K562 (cell line): Measurements from ENCODE around the gene MLST8. TPM values are rescaled to one million over a fixed set of nuclear protein-coding genes. Genes with fewer than 3 reads are reported as not detected.

Experiments used
- CBFB ChIP-seq: sonication (generic); formaldehyde crosslinking; IDR thresholded peaks from 2 replicates; pipeline ENCODE4 v1.4.0; 2020; ENCODE audit warnings: mild to moderate bottlenecking, missing genetic modification reagents
- CBX1 ChIP-seq: sonication (generic); IDR thresholded peaks from 2 replicates; pipeline ENCODE4 v1.6.1; 2016; ENCODE audit warnings: antibody characterized with exemption, low read depth, mild to moderate bottlenecking
- CBX8 ChIP-seq: fragments of 200-600 bp; sonication (generic); IDR thresholded peaks from 2 replicates; pipeline ENCODE4 v1.6.1; 2012; ENCODE audit warnings: borderline replicate concordance, mixed run types, low read depth, mild to moderate bottlenecking, moderate library complexity, mixed read lengths, low read length, control low read depth, inconsistent platforms; ENCODE audit not compliant: poor library complexity, severe bottlenecking; ENCODE audit errors: extremely low read depth
- CREBBP ChIP-seq: IDR thresholded peaks from one replicate; pipeline ENCODE4 v1.6.1; 2012; ENCODE audit warnings: low read depth, mild to moderate bottlenecking, control low read depth, inconsistent platforms, low read length
- ELK1 ChIP-seq: sonication (generic); formaldehyde crosslinking; IDR thresholded peaks from 2 replicates; pipeline ENCODE4 v1.8.1; 2022; ENCODE audit warnings: missing genetic modification reagents
- EP400 ChIP-seq: fragments of 450-650 bp; IDR thresholded peaks from 2 replicates; pipeline ENCODE4 v1.6.1; 2017; ENCODE audit warnings: antibody characterized with exemption, mild to moderate bottlenecking, moderate library complexity
- HDAC1 ChIP-seq, 2 experiments: fragments of 450-650 bp; IDR thresholded peaks; 2 replicates each; pipeline ENCODE4 v1.6.1; 2016 to 2017; ENCODE audit warnings: inconsistent platforms in 1 of 2, mild to moderate bottlenecking in 1 of 2, moderate library complexity in 1 of 2
- KAT7 ChIP-seq: sonication (generic); formaldehyde crosslinking; IDR thresholded peaks from 2 replicates; pipeline ENCODE4 v1.8.0; 2022; ENCODE audit warnings: missing genetic modification reagents, mild to moderate bottlenecking, borderline replicate concordance
- MAFF ChIP-seq: IDR thresholded peaks from 2 replicates; pipeline ENCODE4 v1.6.1; 2012; ENCODE audit warnings: low read length, improper control_type of control experiment
- NFXL1 ChIP-seq: fragments of 450-650 bp; formaldehyde crosslinking; IDR thresholded peaks from 2 replicates; pipeline ENCODE4 v1.4.0; 2021; ENCODE audit warnings: mild to moderate bottlenecking
- PATZ1 ChIP-seq: fragments of 250-450 bp; sonication (Bioruptor Pico); IDR thresholded peaks from 2 replicates; pipeline ENCODE4 v1.5.0; 2020; ENCODE audit warnings: mild to moderate bottlenecking, borderline replicate concordance
- PHB2 ChIP-seq: fragments of 450-650 bp; IDR thresholded peaks from 2 replicates; pipeline ENCODE4 v1.6.1; 2017; ENCODE audit warnings: low read depth
- PPARD ChIP-seq: fragments of 250-450 bp; sonication (Bioruptor Pico); IDR thresholded peaks from 2 replicates; pipeline ENCODE4 v1.8.0; 2022; ENCODE audit warnings: inconsistent platforms, mild to moderate bottlenecking, moderate library complexity
- RBM17 ChIP-seq: fragments of 200-400 bp; formaldehyde crosslinking; IDR thresholded peaks from 2 replicates; pipeline ENCODE4 v1.6.1; 2017; ENCODE audit warnings: low read depth, mild to moderate bottlenecking, low read length, borderline replicate concordance
- SNRNP70 ChIP-seq: fragments of 200-400 bp; formaldehyde crosslinking; optimal IDR thresholded peaks from 2 replicates; pipeline ENCODE3; 2017; ENCODE audit warnings: low read depth, low read length
- STAT5A ChIP-seq: IDR thresholded peaks from 2 replicates; pipeline ENCODE4 v1.6.1; 2012; ENCODE audit warnings: low read length, inconsistent platforms, borderline replicate concordance
- TCF7 ChIP-seq: sonication (generic); IDR thresholded peaks from 2 replicates; pipeline ENCODE4 v1.6.1; 2016; ENCODE audit warnings: antibody characterized with exemption, borderline replicate concordance
- XRCC3 ChIP-seq: fragments of 450-650 bp; IDR thresholded peaks from 2 replicates; pipeline ENCODE4 v1.6.1; 2017; ENCODE audit warnings: mild to moderate bottlenecking, moderate library complexity
- XRCC4 ChIP-seq: IDR thresholded peaks from one replicate; pipeline ENCODE4 v1.6.1; 2011; ENCODE audit not compliant: insufficient read depth, insufficient read length; ENCODE audit errors: extremely low read depth
- ZFX ChIP-seq: sonication (generic); formaldehyde crosslinking; IDR thresholded peaks from 2 replicates; pipeline ENCODE4 v1.8.0; 2022; ENCODE audit warnings: mild to moderate bottlenecking, missing genetic modification reagents, moderate library complexity
- ZNF217 ChIP-seq: sonication (generic); formaldehyde crosslinking; IDR thresholded peaks from 2 replicates; pipeline ENCODE4 v1.8.0; 2022; ENCODE audit warnings: mild to moderate bottlenecking, missing genetic modification reagents
- ZNF561 ChIP-seq: fragments of 450-650 bp; formaldehyde crosslinking; conservative IDR thresholded peaks from 2 replicates; pipeline ENCODE4 v1.4.0; 2020; ENCODE audit warnings: mild to moderate bottlenecking, moderate library complexity
- ZNF584 ChIP-seq: fragments of 200-800 bp; sonication (Bioruptor generic); IDR thresholded peaks from 2 replicates; pipeline ENCODE4 v1.6.1; 2016; ENCODE audit warnings: low read depth, mild to moderate bottlenecking, missing genetic modification characterization, missing compliant biosample characterization
- ZNF592 ChIP-seq: fragments of 450-650 bp; IDR thresholded peaks from 2 replicates; pipeline ENCODE4 v1.6.1; 2017; ENCODE audit warnings: antibody characterized with exemption, mild to moderate bottlenecking
- polyA plus RNA-seq, 8 experiments: library from polyadenylated mRNA; depleted of rRNA in 4 of 8; stranded (reverse) in 5 of 8; unstranded in 3 of 8; fragments of >200 nt; fragmentation: Nextera tagmentation in 2 of 8; fragmentation: Illumina TruSeq in 1 of 8; extraction: Ambion mirVana in 2 of 8; extraction: Trizol in 1 of 8; gene quantifications; 2 replicates each; pipeline versions ENCODE4 v1.2.1 to v1.2.3, GENCODE V29; 2011 to 2014; ENCODE audit warnings: inconsistent platforms in 1 of 8, missing spikeins in 1 of 8
- total RNA-seq, 7 experiments: library from RNA; depleted of rRNA in 6 of 7; stranded (reverse); fragments of >200 nt in 6 of 7; fragmentation: Illumina TruSeq in 2 of 7; extraction: Trizol in 2 of 7; gene quantifications; 2 replicates each; pipeline versions ENCODE4 v1.2.1 to v1.2.3, GENCODE V29; 2011 to 2021; ENCODE audit warnings: low replicate concordance in 1 of 7

MLST8 gene
- total and polyA plus RNA-seq, 9 of the 15 experiments (the other 6 are each of a cell fraction or from before 2014, with no cell fraction given), result 1.5 to 116 (median 43.3) TPM

GRCh38 chr16:2211923-2212347 lies 6.7 kb downstream of the MLST8 start (continued):
- TF ChIP-seq CREBBP, result no peak
- TF ChIP-seq RBM17, result no peak
- no peak for TF ChIP-seq PHB2
- no peak for TF ChIP-seq NFXL1 (CRISPR knock-in tag)
- TF ChIP-seq PATZ1 (CRISPR knock-in tag), result no peak
- TF ChIP-seq XRCC3, result no peak
- TF ChIP-seq PPARD (CRISPR knock-in tag), result no peak
- peak; percentile 20 for TF ChIP-seq SNRNP70
- TF ChIP-seq EP400, result no peak
- TF ChIP-seq TCF7, result no peak
- TF ChIP-seq STAT5A, result no peak
- no peak for TF ChIP-seq XRCC4
- no peak for TF ChIP-seq HDAC1 (IDR thresholded peaks at IDR 0.05)
- no peak for TF ChIP-seq ZNF561
- no peak for TF ChIP-seq CBX8
- TF ChIP-seq CBX1, result 0 out of 2 replicates have a peak, but pooled peaks have one; percentile 19
- no peak for TF ChIP-seq ZNF217 (CRISPR knock-in tag)
- TF ChIP-seq ELK1 (CRISPR knock-in tag), result no peak
- no peak for TF ChIP-seq MAFF
- 0 out of 2 replicates have a peak, but pooled peaks have one; percentile 2 for TF ChIP-seq ZFX
- TF ChIP-seq KAT7 (CRISPR knock-in tag), result no peak
- no peak for TF ChIP-seq ZNF584 (CRISPR knock-in tag)
- TF ChIP-seq ZNF592, result no peak
- TF ChIP-seq CBFB (CRISPR knock-in tag), result no peak
